Measurements from ENCODE around the gene EMD. TPM values are rescaled to one million over a fixed set of nuclear protein-coding genes. Genes with fewer than 3 reads are reported as not detected.

The EMD gene
- polyA plus RNA-seq, 1 donor (not counting 4 experiments of a cell fraction or from before 2014, with no cell fraction given): 36.9 TPM

- H3K4me1 ChIP-seq (ENCODE audit: control insufficient read depth, extremely low read depth, insufficient read depth, low read length): peaks cover 16% of the 10 kb centered on the region
These were observed 14.0 kb upstream of the EMD start for GRCh38 chrX:154365052-154365600.

GRCh38 chrX:154365997-154366665 is 13.0 kb upstream of the EMD start:
- Histone ChIP-seq H3K4me1 (ENCODE audit: control insufficient read depth, extremely low read depth, insufficient read depth, low read length) (peaks cover 16% of the 10 kb centered on the region), H3K4me3 (ENCODE audit: control insufficient read depth in 2 of 3, extremely low read depth in 1 of 3, insufficient read depth in 2 of 3, low read depth in 1 of 3, low read length in 3 of 3) (no peak overlapping the region), H4K20me1 (ENCODE audit: control insufficient read depth, extremely low read depth, insufficient read depth, low read length) (peaks cover 22% of the 10 kb centered on the region), H3K36me3 (ENCODE audit: control insufficient read depth in 2 of 2, extremely low read depth in 1 of 2, insufficient read depth in 2 of 2, low read length in 2 of 2) (peaks cover 15 to 16% of the 10 kb centered on the region in 2 experiments), H3K9me3 (ENCODE audit: control insufficient read depth, low read depth, low read length) (no peaks in the 10 kb centered on the region), H3K79me2 (ENCODE audit: control insufficient read depth, insufficient read depth, low read length) (peaks cover 84% of the 10 kb centered on the region), H3K9me1 (ENCODE audit: control insufficient read depth, extremely low read depth, insufficient read depth, low read length) (no peaks in the 10 kb centered on the region), H3K27me3 (ENCODE audit: control insufficient read depth, extremely low read depth, insufficient read depth, low read length) (no peaks in the 10 kb centered on the region), H2AFZ (ENCODE audit: control insufficient read depth, low read length) (no peak overlapping the region), H3K4me2 (ENCODE audit: control insufficient read depth, extremely low read depth, insufficient read depth, low read depth, low read length) (no peak overlapping the region), H3K9ac (ENCODE audit: control insufficient read depth, extremely low read depth, insufficient read depth, low read length) (no peak overlapping the region), H3K27ac (ENCODE audit: control insufficient read depth, insufficient read depth, low read length) (no peak overlapping the region)
- TF ChIP-seq EZH2 (IDR thresholded peaks at IDR 0.05; ENCODE audit: low read length) (no peak), CTCF (optimal IDR thresholded peaks at IDR 0.05 in 1 of 3, IDR thresholded peaks at IDR 0.05 in 1 of 3, conservative IDR thresholded peaks at IDR 0.05 in 1 of 3; ENCODE audit: extremely low read depth in 1 of 3, insufficient read depth in 2 of 3, low read length in 3 of 3) (no peak)
- dilution Hi-C loops (cut with MboI; ENCODE audit: extremely low pct_ligation_motif_present, low sequenced_read_pairs): no loop called here
- FAIRE-seq: no peak
- no peak for DNase-seq (ENCODE audit: low read depth, low spot score)

More at GRCh38 chrX:154365052-154365600, 14.0 kb upstream of the EMD start:
- no peak for TF ChIP-seq EZH2 (IDR thresholded peaks at IDR 0.05; ENCODE audit: low read length)
- no peak for TF ChIP-seq CTCF (optimal IDR thresholded peaks at IDR 0.05 in 1 of 3, IDR thresholded peaks at IDR 0.05 in 1 of 3, conservative IDR thresholded peaks at IDR 0.05 in 1 of 3; ENCODE audit: extremely low read depth in 1 of 3, insufficient read depth in 2 of 3, low read length in 3 of 3)
- no peak overlapping the region for H2AFZ ChIP-seq (ENCODE audit: control insufficient read depth, low read length)
- FAIRE-seq (no peak), DNase-seq (ENCODE audit: low read depth, low spot score) (no peak)
- no peak overlapping the region for H3K9ac ChIP-seq (ENCODE audit: control insufficient read depth, extremely low read depth, insufficient read depth, low read length)
- no peaks in the 10 kb centered on the region for H3K9me1 ChIP-seq (ENCODE audit: control insufficient read depth, extremely low read depth, insufficient read depth, low read length)
- dilution Hi-C loops (cut with MboI; ENCODE audit: extremely low pct_ligation_motif_present, low sequenced_read_pairs): no loop called here
- no peaks in the 10 kb centered on the region for H3K9me3 ChIP-seq (ENCODE audit: control insufficient read depth, low read depth, low read length)
- no peak overlapping the region for H3K4me2 ChIP-seq (ENCODE audit: control insufficient read depth, extremely low read depth, insufficient read depth, low read depth, low read length)
- peaks cover 80% of the 10 kb centered on the region for H3K79me2 ChIP-seq (ENCODE audit: control insufficient read depth, insufficient read depth, low read length)
- H3K4me3 ChIP-seq (ENCODE audit: control insufficient read depth in 2 of 3, extremely low read depth in 1 of 3, insufficient read depth in 2 of 3, low read depth in 1 of 3, low read length in 3 of 3): no peak overlapping the region
- peaks cover 28% of the 10 kb centered on the region for H4K20me1 ChIP-seq (ENCODE audit: control insufficient read depth, extremely low read depth, insufficient read depth, low read length)
- H3K36me3 ChIP-seq (ENCODE audit: control insufficient read depth in 2 of 2, extremely low read depth in 1 of 2, insufficient read depth in 2 of 2, low read length in 2 of 2): peaks cover 17 to 21% of the 10 kb centered on the region in 2 experiments
- no peaks in the 10 kb centered on the region for H3K27me3 ChIP-seq (ENCODE audit: control insufficient read depth, extremely low read depth, insufficient read depth, low read length)
- no peak overlapping the region for H3K27ac ChIP-seq (ENCODE audit: control insufficient read depth, insufficient read depth, low read length)

All from keratinocyte (primary cell).